A172 (cell line): Measurements from ENCODE around the gene UIMC1. TPM values are rescaled to one million over a fixed set of nuclear protein-coding genes. Genes with fewer than 3 reads are reported as not detected.

Experiments used
- DNase-seq: peaks from one replicate; pipeline ENCODE4 v3.0.0-alpha.2; 2015; ENCODE audit warnings: low spot score
- total RNA-seq: library from RNA; depleted of rRNA; stranded (reverse); fragments of >200 nt; shearing (Covaris generic); gene quantifications from 2 replicates; pipeline ENCODE4 v1.2.3, GENCODE V29; 2014

Gene UIMC1
- total RNA-seq, 1 experiment from 2014 or later = 42.9 TPM

DNA sequence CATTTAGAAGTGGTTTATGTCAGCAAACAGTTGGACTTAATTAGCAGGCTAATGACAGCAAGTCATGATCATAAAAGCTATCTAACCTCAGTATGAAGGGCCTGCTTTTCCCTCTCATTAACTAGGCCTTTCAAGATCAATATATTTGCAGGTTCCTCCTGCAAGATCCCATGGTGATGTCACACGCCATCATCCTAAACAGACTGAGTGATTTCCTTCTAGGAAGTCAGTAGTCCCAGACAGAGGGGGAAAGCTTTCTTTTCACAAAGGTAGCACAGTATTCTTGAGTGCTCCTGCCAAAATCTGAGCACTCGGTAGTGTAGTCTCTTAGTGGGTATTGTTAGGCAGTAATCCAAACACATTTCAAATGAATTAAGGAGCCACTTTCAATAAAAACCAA is 52.5 kb downstream of the UIMC1 start:
- DNase-seq = no peak

DNA sequence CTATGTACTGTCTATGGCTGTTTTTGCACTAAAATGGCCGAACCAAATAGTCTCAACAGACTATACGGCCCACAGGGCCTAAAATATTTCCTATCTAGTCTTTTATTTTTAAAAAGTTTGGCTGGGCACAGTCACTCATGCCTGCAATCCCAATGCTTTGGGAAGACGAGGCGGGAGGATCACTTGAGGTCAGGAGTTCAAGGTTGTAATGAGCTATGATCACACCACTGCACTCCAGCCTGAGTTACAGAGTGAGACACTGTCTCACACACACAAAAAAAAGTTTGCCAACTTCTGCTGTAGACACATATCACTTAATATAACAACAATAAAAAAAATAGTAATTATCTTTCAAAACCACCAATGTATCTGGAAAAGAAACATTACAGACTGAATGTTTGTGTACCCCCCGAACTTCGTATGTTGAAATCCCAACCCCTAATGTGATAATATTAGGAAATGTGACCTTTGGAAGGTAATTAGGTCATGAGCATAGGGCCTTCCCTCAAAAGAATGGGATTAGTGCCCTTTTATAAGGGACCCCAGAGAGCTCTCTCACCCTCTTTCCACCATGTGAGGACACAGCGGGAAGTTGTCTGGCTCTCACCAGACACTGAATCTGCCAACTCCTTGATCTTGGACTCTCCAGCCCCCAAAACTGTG is 53.9 kb downstream of the UIMC1 start:
- no peak for DNase-seq

DNA sequence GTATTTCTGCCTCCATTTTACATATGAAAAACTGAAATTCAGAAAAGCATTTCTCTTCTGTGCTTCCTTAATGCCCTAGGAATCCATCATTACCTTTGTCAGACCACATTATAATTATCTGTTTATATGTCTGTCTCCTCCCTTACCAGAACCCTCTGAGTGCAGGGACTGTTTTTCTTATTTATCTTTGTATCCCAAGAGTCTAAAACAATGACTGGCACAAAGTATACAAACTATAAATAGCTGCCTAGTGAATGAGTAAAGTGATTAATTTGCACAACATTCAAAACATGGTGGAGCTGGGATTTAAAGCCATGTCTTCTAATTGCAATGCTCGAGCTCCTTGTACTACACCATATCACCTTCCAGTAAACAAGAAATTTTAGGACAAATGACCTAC is 58.1 kb downstream of the UIMC1 start:
- DNase-seq = no peak

DNA sequence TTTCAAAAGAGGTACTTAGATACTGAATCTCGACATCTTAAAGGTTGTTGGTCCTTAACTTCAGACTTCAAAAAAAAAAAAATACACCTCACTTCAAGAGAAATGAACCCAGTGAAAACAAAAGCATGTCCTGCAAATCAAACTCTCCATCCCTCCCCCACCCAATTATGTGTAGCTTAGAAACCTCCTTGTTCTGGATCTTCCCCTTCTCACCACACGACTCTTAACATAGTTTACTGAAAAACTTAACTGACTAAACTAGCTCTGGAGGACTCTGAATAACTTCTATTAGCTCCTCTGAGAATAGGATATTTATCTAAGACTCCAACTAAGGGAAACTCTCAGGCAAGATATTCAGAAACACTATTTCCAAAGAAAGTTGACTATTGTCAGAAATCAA is 58.7 kb downstream of the UIMC1 start:
- no peak for DNase-seq

DNA sequence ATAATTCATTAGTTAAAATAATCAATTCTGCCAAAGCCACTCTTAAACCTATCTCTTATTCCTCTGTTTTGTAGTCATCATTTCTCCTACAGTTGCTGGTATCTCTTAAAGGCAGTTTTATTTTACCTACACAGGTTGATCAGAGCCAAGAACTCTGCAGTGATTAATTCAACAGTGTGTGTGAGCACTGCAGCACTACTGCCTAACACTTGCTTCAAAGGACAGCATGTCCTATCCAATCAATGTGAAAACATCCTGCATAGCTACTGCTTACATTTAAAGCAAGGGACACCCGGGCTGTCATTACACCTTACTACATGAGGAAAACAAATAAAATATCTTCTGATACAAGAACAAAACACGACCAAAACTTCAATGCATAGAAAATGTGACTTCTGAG is 62.3 kb downstream of the UIMC1 start:
- no peak for DNase-seq

DNA sequence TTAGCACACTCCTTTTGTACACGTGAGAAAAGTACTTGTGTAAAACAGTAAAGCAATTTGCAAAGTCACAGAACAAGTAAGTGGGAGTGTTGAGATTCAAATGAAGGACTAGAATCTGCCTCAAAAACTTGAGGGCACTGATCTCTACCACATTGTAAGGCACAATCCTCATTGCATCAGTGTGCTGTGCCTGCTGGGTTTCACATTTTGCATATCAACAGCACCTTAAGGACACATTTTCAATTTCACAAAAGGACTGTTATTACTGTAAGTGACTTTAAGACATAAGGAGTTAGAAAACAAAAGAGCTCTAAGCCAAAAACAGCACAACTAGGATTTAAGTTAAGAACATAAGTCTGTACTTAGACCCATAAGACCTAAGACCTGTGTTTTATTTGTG is 62.8 kb downstream of the UIMC1 start:
- no peak for DNase-seq

DNA sequence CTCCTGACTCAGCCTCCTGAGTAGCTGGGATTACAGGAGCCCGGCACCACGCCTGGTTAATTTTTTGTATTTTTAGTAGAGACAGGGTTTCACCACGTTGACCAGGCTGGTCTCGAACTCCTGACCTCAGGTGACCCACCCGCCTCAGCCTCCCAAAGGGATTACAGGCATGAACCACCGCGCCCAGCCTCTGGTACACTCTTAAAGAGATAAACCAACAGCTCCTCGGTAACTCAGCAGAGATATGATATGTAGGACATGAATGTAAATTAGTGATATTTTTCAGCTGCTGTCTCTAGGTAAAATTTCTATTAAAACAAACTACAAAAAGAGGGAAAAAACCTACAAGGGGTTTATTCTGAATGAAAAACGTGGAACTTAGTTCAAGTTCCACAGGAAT is 64.6 kb downstream of the UIMC1 start:
- no peak for DNase-seq

DNA sequence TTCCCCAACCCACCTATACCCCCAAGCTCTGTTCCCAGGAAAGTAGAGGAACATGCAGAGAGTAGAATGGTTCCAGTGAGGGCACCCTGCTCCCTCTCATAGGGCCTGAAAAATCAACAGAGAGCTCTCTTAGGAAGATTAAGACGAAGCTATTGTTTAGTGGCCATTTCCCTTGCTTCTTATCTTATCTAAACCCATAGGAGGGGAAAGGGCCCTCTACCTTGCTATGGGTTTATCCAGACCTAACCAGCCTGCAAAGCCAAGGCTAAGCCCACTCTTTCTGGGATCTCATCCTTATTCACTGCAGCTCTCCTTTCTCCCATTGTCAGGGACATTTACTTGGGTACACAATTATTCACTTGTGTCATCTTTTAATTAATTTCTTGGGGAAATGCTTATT is 68.1 kb downstream of the UIMC1 start:
- no peak for DNase-seq

DNA sequence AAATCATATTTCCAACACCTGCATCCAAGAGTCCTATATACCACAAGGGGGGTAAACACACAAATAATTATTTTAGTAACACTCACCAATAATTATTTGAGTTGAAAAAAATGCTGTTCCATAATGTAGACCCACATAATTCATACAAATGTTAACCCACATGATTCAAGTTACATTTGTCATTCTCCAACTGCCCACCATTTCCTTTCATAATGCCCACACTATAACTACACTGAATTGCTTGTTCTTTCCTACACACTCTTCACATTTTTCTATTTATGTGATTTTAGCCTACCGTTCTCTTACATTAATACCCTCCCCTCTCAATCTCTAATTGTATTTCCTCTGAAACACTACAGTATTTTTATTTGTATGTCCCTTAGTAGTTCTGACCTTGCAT is 71.6 kb downstream of the UIMC1 start:
- DNase-seq = no peak

DNA sequence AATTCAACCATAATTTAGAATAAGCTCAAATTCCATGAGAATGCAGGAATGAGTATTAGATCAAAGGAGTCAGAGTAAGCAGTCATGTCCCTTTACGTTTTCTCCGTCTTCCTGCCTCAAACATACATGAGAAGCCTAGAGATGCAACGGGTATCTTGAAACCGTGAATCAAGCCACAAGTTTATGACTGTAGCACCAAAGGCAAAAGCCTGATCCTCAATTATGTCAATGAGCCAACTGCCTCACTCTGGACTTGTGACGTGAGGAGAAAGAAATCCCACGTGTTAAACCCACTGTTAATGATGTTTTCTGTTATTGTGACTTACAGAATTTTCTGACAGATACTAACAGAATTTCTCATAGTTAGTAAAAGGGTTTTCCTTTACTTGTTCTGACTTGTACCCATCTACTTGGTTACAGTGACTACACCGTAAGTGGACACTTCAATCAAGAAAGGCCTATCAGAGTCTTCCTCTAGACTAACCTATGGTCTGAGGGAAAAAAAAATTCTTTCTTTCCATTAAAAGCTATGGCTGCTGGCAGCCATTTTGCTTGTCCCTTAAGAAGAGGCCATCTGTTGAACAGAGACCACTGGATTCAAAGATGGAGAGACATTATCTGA is 72.2 kb downstream of the UIMC1 start:
- no peak for DNase-seq

DNA sequence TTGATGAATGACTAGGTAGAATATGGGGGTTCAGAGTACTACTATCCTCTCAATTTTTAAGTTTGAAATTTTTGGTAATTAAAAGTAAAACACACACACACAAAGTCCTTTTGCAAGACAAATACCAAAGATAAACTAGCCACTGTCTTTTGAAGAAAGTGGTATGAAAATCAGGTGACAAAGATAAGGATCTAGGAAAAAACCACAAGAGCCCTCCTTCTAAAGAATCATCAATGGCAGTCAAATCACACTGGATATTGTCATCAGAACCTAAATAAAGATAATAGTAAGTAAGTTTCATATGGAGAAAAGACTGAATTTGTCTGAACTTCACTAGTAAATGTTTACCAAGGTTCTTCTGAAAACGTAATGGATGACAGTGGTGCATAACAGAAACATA is 76.9 kb downstream of the UIMC1 start:
- DNase-seq = no peak

DNA sequence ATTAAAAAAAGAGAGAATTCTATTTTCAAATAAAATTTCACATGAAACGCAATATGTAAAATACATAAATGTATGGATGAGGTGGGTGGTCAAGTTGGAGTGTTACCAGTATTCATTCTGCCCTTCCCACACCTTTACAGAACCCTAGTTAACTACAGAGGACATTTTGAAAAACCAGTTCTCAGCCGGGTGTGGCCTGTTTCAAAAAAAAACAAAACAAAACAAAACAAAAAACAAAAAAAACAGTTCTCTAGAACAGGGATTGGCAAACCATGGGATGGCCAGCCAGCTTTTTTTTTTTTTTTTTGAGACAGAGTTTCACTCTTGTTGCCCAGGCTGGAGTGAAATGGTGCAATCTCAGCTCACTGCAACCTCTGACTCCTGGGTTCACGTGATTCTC is 79.0 kb downstream of the UIMC1 start:
- DNase-seq = no peak

DNA sequence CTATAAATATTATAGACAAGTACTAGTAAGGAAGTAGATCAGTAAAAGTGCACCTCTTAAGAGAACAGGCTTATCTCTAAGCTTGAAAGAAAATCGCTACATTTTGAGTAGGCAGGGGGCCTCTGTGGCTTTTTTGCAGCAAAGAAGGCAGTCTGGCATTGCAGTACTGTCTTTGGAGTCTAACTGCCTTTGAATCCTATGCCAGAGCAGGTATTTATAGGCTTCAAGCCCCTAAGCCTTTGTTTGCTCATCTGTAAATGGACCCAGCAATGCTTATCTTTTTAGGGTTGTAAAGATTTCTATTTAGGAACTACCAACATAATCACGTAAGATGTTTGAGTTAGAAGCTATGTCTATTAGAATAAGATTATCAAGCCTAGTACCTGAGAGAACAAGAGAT is 83.8 kb downstream of the UIMC1 start:
- DNase-seq = no peak

DNA sequence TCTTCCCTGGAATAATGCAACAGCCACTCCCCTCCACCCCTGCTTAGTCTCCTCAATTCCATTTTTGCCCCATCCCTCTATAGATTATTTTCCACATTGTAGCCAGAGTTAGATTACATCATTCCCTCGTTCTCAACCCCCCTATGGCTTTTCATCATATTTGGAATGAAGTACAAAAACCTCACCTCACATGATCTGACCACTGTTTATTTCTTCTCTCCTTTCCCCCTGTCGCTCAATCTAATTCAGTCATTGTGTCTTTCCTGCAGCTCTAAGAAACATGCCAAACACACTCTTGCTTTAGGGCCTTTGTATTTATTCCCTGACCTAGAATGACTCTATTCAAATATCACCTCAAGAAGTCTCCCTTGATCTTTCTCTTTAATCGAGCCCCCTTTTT is 84.9 kb downstream of the UIMC1 start:
- no peak for DNase-seq

DNA sequence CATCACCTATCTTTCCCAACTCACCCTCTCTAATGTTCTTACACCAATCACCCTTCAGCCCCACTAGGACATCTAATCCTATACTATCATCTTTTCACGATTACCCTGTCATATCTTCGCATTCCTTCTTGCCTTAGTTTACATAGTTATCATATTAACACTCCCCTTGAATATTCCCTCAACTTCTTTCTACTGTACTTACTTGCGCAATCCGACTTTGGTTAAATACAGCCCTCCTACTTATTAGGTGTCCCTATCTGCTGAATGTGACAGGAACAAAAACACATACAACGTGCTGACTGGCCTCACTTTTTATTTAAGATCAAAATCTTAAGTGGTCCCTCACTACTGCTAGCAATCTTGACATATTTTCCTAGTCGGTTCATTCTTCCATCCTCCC is 88.0 kb downstream of the UIMC1 start:
- DNase-seq = no peak

DNA sequence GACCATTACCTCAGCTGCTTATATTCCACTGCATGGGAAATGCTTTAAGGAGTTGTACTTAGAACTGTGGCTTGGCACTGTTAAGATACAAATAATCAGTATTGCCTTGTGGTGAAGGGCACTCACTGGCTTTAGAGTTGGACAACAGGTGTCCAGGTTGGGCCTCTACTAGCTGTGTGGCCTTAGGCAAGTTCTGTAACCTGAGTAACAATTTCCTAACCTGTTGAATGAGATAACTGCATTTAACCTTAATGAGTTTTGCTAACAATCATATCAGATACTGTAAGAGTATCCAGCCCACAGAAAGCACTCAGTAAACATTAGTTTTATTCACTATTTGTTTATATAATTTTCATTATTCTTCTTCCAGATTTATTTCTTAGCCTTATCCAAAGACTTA is 90.2 kb downstream of the UIMC1 start:
- no peak for DNase-seq

DNA sequence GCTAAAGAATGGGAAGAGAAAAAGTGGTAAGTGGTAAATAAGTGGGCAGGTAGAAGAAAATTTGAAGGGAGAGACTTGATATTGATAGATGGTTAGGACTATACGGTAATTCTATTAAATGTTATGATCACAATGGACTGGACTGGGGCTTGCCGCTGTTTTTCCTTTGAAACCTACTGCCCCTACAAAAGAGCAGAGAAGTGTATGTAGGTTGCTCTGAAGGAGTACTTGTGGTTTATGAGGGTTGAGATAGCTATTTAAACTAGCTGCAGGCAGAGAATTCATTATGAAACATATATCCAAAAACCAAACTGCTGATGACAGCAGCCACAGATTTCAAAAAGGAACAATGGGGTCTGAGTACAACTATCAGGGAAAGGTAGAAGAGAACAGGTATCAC is 90.7 kb downstream of the UIMC1 start:
- no peak for DNase-seq

DNA sequence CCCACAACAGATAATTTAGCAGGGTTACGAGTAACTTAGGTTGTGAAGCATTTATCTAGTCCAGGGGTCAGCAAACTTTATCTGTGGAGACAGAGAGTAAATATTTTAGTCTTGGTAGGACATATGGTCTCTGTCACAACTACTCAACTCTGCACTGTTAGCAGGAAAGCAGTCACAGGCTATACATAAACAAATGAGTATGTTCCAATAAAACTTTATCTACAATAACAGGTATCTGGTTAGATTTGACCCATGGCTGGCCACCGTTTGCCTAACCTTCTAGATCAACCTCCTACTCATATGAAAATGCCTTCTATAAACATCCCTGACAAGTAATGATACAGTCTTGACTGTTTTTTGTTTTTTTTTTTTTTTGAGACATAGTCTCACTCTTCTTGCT is 94.5 kb downstream of the UIMC1 start:
- no peak for DNase-seq

DNA sequence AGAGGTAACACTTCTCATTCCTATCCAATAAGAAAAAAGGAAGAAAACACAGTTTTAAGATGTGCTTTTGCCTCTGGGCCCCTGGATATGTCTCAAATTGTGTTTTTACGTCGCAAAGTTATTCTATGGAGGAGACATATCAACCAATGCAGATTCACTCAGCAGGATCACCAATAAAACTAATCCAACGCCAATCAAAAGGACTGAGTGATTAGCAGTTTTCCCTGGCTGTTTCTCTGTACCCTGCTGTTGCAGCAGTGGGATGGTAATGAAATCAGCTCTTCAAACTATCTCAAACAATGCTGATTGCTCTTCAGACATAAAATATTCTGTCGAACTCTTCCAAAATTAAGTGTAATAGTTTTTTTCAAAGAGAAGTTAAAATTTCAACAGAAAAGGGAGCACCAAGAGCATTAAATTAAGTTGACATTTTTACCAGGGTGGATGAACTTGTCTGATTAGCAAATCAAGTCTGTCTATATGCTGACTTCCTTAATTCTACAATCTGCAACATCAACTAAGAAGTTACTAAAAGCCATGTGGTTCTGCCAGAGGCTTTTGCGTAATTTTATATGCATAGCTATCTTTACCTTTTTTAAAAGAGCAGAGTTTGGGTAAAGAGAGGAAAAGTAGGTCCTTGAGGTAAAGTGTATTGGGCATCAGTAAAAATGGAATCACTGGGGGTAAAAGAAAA is 97.8 kb downstream of the UIMC1 start:
- no peak for DNase-seq

DNA sequence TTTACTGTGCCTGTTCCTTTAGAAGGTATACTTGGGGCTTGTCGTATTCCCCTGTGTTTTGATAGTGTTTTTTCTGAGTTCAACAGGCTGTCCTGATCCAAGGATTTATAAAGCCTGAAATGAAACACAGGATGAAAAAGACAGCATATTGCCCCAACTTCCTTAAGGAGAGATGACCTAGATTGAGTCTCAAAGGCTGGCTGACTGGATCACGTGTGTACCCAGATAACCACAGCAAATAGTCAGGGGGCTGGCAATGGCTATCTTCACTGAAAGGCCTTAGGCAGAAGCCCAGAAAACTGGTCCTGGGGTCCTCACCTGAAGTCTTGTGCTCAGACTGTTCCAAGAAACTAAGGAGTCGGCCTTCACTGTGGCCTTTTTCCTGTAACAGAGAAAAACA is 99.8 kb downstream of the UIMC1 start:
- no peak for DNase-seq

DNA sequence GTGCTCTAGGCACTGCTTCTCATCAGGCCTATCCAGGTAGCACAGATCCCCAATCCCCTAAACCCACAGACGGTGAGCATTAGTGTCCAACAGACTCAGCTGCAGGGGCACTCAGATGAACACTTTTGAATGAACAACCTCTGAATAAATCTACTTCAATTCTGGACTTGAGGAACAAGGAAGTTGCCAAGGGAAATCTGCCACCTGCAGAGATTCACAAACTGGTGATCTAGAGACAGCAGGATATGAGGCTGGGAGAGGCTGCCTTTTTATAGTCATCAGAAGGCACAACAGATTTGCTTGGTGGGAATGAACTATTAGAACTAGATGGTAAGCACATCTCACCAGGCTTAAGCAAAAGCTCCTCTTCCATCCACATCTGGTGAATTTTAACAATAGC is 100.5 kb downstream of the UIMC1 start:
- no peak for DNase-seq

DNA sequence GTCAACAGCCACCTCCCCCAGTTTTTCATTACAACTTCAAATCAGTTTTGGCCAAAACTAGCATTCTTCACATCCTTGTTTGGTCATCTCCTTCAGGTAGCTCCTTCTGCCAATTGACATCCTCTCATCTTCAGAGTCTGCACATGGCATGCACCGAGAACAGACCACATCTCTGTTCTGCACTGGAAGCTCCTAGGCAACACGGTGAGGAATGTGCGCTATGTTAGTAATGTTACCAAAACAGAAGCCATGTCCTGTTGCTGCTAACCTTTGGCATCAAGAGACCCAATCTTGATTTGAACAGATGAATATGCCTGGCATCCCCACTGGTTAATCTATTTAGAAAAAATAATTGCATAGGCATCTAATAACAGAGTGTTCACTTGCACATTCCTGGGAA is 102.3 kb downstream of the UIMC1 start:
- no peak for DNase-seq

DNA sequence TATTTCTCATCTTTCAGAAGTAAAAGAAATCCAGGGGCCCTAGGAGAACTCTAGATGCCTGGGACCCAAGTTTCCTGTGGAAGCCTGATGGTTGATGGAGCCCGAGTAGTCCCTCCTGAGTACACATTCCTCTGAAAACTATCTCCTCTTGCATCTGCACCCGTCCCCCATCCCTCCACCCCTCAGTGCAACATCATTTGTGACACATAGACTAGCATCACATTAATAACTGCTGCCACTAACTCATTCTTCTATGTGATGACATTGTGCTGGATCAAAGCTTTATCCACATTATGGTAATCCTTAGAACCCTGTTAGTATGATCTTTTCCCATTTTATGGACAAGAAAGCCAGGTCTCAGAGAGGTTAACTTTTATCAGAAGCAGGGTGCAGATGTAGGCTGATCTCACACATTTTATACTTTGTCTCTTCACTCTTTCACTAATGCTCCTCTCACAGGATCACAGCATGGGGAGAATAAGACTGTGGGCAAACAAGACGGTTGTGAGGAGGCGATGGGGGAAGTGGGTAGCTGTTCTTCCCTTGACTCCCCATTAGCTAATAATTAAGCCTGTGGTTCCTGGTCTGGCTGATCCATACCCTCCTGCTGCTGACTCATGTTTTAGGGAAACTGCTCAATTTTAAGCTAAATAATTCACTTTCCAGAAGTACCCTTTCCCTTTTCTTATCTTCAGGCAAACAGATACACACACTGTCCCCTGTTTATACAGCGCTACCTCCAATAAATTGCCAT is 103.5 kb downstream of the UIMC1 start:
- DNase-seq = no peak
